ENCODE results near the gene RPAP3.

The RPAP3 gene

DNA sequence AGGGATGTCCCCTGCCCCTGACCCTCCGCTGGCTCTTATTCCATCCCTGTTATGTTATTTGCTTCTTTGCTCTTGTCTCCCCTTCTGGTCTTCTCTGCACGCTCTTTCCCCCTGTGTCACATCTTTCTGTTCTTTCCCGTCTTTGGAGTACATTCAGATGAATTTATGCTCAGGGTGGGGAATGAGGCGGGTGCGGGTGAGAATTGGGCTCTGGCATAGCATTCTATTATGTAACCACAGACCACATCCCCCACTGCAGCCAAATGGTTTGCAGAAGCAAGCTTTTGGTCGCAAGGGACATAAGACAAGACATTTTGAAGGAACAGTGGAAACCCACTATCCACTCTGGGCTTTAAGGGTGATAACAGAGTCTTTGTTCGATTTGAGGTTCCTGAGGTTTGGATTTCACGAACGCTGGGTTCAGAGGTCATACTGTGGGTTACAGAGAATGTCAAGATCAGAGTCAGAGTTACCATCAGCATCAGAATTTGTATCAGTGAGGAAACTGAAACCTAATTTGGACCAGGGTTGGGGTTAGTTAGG lies 15.7 kb upstream of the RPAP3 start:
- DNase-seq (ENCODE audit: extremely low read depth in 1 of 2, low read depth in 1 of 2): no peak

DNA sequence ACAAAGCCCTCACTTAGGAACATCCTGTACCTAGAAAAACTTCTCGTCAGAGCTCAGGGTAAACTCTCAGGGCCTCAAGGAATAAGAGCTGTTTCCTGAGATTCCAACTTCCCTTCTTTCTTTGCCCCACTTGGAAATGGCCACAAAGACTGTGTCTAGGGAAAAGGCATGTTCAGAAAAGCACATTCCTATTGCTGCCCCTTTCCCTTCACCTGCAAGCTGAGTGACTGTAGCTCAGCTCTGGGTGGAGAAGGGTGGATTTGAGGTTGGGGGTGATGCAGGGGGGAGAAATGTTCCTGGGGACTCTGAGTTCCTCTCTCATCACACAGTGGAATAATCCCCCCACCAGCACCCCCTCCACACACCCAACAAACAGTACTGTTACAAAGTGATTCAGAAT lies 12.7 kb upstream of the RPAP3 start:
- no peak for DNase-seq (ENCODE audit: extremely low read depth in 1 of 2, low read depth in 1 of 2)

DNA sequence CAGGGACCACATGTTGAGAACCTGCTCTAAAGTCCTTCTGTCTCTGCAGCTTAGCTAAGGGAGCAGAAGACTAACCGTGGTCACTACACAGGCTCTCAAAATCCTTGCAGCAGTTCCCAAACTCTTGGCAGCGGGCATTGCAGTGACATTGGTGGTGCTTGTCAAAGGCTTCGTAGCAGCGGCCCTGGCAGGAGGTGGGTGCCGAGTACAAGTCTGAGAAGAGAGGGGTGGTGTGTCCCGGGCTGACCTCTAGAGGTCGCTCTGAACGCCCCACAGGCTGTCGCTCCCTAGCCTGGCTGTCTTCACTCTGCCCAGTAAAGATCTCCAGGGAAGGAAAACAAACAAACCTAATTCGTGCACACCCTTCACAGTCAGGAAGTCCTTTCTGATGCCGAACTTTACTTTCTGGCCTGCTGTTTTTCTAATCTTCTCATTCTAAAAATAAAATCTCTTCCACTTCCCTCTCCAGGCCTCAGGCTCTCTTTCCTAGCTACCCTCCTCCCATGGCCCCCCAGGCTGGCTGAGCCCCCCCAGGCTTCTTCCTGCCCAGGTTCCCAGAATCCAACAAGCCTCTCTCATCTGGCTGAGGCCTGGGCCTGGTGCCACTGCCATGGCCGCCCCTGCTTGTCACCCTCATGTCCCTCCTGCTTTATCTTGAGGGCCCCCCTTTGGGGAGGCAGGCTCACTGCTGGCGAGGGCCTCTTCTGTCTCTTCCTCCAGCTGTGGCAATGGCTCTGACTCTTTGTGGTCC lies 11.8 kb upstream of the RPAP3 start:
- no peak for DNase-seq (ENCODE audit: extremely low read depth in 1 of 2, low read depth in 1 of 2)

DNA sequence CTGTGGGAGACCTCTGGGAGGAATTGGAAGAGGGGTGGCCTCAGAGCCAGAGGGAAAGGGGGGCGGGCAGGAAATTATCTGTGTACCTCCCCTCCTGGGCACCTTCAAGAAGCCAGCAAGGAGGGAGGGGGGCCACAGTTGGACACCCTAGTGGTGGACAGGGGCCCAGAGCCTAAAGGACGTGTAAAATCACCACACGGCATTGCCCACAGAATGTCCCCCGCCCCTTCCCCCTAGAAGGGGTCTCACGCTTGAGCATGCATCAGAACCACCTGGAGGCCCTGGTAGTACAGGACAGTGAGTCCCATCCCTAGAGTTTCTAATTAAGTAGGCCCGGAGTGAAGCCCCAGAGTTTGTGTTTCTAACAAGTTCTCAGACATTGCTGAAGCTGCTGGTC lies 11.2 kb upstream of the RPAP3 start:
- DNase-seq (ENCODE audit: extremely low read depth in 1 of 2, low read depth in 1 of 2): no peak

DNA sequence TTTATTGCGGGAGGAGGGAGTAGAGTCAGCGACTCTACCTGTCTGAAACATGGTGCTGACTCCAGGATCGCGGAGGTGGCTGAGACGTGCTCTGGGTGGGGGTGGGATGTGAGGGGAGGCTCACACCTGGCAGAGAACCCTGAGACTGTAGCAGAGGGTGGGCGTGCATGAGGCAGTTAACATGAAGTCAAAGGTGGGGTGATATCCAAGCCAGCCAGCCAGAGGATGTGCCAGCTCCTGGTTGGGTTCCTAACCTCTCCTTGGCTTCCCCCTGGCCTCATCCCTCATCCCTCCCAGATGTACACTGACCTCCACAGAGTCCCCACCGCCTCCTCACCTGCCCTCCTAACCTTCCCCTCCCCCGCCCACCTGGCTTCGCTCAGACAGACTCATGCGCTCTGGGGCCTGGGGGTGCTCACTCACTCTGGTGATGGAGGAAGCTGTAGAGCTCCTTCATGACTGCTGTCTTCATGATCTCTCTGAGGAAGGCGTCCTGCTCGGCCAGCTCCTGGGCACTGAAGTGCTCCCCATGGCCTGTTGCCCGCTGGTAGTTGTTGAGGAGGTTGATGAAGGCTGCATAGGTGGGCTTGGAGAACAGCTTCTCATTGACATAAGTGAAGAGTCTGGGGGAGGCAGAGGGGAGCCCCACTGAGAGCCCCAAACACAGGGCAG lies 10.2 kb upstream of the RPAP3 start:
- DNase-seq (ENCODE audit: extremely low read depth in 1 of 2, low read depth in 1 of 2): no peak

DNA sequence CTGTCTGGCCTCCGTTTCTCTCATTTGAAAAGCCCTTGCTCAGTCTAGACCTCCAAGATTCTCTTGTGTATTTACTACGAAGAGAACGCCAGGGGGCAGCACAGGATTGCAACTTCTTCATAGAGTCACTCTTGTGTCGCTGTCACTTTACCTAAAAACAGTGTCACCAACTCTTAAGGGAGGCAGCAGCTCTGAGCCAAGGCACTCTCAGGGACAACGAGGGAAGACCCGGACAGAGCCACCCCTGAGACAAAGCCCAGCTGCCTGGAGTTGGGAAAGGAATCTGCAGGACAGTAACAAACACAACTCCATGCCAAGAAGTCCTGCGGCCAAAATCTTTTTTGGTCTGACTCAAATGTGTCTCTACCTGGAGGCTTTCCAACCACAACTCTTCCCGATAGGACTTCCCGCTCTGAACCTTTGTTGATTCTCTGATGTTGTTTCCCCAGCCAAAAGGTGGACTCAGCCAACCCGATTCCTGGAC lies 9.6 kb upstream of the RPAP3 start:
- peak; percentile 65 to 69 for DNase-seq (ENCODE audit: extremely low read depth in 1 of 2, low read depth in 1 of 2)

DNA sequence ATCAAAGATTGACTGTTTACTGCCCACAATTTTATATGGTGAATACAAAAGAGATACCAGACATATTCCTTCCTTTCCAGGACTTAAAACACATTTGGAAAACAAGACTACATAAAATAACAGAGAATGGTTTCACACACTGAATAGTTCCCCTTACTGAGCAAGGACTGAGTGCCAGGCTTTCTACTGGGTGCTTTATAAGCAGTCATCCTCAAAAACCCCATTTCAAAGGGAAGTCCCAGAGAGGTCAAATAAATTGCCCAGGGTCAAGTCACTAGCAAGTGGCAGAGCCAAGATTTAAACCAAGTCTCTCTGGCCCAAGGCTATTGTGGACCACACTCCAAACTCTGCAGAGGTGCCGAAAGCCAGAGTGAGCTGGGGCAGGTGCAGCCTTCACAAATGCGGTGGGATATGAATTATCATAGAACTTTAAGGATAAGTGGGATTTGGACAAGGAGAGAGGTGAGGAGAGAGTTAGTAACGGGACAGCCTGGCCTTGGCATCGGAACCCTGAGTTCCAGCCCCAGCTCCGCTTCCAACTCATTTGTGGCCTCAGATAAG lies 9.1 kb upstream of the RPAP3 start:
- DNase-seq (ENCODE audit: extremely low read depth in 1 of 2, low read depth in 1 of 2): no peak

DNA sequence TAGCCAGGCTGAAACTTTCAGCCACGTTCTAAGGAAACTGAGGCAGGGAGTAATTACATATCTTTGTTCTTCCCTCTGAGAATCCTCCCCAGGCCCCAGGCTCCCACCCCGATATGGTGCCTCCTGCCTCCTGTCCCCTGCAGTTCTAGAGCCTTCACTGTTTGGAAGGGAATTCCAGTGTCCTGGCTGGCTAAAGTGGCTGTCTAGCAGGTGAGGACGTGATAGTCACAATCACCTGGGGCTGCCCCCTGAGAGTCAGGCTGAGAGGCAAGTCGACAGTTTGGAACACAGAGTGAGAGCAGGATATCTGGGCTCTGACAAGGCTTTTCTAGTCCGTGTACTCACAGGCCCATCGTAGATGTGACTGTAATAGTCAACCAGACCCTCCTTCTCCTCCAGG lies 6.3 kb upstream of the RPAP3 start:
- DNase-seq (ENCODE audit: extremely low read depth in 1 of 2, low read depth in 1 of 2): no peak

DNA sequence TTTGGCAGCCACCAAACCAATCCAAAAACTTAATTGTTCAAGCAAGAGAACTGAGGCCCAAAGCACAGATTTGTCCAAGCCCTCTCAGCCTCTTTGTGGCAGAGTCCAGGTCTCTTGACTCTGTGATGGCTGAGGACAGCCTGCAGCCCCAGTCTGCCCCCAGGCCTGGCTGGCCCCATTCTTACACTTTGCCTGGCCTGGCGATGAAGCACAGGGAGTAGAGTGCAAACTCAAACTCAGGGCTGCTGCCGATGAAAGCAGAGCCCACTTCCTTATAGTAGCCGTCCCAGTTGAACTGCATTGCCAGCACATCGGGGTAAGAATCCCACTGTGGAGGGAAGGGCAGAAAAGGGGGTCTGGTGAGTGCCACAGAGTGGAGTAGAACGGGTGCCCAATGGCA lies 5.6 kb upstream of the RPAP3 start:
- no peak for DNase-seq (ENCODE audit: extremely low read depth in 1 of 2, low read depth in 1 of 2)

DNA sequence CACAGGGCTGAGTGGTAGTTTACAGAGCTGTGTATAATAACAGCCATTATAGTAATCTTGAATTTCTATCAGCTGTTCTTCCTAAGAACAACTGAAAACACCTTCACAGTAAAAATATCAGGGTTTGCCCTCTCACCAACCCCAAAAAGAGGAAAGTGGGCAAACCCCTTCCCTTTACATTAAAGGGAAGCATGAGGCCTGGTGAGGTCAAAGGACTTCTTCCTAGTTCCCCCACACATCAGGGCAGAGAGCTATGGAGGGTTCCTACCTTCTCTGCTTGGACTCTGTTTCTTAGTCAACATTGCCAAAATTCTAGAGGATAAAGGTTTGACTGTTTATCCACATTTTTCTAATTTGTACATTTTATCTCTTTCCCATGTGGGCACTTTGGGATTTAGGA lies 4.4 kb upstream of the RPAP3 start:
- DNase-seq (ENCODE audit: extremely low read depth in 1 of 2, low read depth in 1 of 2): no peak

DNA sequence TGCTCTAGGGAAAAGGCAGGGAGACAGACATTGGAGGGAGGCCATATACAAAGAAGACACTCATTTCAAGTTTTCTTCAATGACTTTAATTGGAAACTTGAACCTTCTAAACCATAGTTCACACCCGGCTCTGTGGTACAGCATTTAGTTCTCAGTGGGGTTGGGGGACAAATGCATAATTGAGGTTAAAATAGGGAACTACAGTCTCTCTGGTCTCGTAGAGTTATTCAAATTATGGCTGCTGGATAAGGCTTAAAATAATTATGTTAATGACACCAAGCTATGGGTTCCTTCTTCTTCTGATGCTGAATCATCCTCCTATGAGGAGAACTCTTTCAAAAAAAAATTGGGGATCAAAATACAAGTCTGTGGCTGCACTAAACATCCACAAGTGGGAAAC lies 3.8 kb upstream of the RPAP3 start:
- no peak for DNase-seq (ENCODE audit: extremely low read depth in 1 of 2, low read depth in 1 of 2)

DNA sequence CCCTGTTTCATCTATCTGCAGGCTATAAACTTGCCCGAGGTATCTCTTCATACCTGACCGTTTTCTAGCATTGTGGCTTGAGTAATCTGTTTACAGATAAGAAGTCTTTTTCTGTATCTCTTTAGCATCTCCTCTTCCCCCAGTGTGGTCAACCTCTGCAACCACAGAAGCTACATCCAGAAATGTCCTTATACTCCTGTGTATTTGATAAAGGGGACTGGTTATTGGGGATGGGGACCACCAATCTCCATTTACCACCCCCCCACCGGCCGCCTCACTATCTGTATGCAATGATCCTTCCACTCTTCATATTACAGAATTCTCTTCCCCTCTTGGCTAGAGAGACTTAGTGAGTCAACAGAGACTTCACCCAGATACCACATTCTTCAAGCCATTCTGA lies 3.4 kb upstream of the RPAP3 start:
- no peak for DNase-seq (ENCODE audit: extremely low read depth in 1 of 2, low read depth in 1 of 2)

DNA sequence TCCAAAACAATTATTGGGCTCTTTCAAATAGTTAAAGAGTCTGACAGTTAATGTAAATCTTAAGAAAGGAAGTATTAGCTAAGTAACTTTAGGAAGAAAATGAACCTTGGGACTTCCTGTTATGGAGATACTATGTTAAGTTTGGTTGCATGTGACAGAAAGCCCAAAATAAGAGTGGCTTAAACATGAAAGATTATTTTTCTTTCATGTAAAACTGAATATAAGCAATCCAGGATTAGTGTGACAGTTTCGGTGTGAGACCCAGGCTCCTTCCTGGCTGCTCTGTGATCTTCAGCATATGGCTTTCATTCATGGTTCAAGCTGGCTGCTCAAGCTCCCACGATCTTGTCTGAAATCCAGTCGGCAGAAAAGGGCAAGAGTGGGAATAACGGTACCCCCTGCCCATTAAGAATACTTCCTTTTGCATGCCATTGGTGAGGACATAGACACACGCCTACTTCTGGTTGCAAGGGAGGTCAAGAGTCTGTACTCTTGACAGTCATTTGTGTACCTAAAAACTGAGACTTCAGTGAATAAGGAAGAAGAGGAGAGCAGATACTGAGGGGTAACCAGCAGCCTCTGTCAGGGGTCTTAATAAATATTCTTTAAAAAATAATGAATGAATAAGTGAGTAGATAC lies 2.2 kb upstream of the RPAP3 start:
- DNase-seq (ENCODE audit: extremely low read depth in 1 of 2, low read depth in 1 of 2): no peak

DNA sequence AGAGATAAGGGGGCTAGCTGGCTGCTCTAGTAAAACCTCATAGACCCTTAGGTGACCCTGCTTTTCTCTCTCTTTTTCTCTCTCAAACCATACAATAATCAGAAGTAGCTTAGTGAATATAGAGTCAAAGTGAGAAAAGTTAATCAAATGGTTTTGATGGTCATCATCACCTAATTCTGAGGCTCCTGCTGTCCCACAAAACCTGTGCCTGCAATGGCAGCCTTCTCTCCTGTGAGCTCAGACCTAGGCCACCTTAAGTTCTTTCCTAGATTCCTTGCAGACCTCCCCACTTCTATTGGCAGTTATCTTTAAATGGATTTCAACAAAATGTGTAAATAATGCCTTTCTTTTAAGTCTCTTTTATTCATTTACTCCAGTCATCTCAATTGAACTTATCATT lies 1.5 kb upstream of the RPAP3 start:
- DNase-seq (ENCODE audit: extremely low read depth in 1 of 2, low read depth in 1 of 2): no peak

DNA sequence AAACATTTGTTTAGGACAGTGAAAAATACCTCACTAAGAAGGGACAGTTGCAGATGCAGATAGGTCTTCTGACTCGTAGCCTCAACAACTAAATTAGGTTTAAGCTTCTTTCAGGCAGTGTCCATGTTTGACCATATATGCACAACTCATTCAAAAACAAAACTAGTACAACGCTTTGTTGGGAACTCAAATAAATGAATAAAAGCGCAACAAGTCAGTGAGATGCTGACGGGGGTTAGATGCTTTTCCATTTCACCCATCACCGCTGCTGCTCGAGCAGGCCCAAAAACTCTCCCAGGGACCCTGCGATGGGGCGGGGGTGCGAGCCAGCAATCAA lies 633 bp downstream of the RPAP3 start:
- DNase-seq (ENCODE audit: extremely low read depth in 1 of 2, low read depth in 1 of 2): no peak

DNA sequence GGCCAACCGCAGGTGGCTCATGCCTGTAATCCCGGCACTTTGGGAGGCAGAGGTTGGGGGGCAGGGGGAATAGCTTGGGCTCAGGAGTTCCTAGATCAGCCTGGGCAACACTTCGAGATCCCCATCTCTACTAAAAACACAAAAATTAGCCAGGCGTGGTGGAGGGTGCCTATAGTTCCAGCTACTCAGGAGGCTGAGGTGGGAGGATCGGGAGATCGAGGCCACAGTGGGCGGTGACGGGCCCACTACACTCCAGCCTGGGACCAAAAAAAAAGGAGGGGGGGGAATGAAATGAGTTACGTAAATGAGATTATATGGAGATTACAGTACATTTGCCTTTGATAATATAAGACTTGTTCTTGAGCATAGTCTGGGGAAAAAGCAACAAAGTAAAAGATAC lies 1.1 kb downstream of the RPAP3 start:
- no peak for DNase-seq (ENCODE audit: extremely low read depth in 1 of 2, low read depth in 1 of 2)

DNA sequence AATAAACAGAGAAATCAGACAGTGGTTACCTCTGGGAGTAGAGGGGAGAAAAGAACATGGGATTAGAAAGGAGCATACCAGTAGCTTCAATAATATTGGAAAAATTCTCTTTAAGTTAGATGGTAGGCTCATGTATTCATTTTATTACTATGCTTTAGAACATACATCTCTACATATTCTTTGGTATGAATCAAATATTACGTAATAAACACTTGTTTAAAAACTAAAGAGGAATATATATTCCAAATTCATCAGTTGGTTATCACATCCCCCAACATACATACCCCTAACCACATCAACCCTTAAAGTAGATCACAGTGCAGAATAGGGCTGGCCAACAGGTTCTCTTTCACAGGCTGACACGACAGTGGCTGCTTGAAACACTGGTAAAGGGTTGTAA lies 5.6 kb downstream of the RPAP3 start:
- no peak for DNase-seq (ENCODE audit: extremely low read depth in 1 of 2, low read depth in 1 of 2)

DNA sequence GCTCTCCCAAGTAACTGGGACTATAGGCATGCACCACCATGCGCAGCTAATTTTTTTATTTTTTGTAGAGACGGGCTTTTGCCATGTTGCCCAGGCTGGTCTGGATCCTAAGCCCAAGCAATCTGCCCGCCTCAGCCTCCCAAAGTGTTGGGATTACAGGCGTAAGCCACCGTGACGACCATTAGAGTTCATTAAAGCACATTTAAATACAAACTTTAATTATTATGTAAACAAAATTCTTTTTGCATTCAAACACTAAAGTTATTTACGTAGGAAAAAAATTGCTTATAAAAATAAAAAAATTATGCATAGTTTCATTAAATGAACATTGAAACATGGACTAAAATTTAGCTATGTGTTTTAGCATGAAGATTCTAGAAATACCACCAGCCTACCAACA lies 7.2 kb downstream of the RPAP3 start:
- no peak for DNase-seq (ENCODE audit: extremely low read depth in 1 of 2, low read depth in 1 of 2)

DNA sequence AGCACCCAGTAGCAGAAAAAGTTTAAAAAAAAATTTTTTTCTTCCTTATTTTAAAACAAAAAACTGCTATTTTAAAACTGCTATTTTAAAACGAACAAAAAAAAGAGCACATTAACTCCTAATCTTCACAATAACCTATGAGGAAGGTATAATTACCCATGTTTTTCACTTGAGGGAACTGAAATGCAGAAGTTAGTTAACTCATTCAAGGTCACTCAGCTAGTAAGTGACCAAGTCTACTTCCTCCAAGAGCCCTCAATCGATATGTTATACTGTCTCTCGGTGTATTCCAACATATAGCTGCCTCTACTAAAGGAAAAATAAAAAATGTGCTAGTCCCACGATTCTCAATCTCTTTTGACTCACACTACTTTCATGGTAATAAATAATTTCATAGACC lies 7.8 kb downstream of the RPAP3 start:
- DNase-seq (ENCODE audit: extremely low read depth in 1 of 2, low read depth in 1 of 2): no peak

DNA sequence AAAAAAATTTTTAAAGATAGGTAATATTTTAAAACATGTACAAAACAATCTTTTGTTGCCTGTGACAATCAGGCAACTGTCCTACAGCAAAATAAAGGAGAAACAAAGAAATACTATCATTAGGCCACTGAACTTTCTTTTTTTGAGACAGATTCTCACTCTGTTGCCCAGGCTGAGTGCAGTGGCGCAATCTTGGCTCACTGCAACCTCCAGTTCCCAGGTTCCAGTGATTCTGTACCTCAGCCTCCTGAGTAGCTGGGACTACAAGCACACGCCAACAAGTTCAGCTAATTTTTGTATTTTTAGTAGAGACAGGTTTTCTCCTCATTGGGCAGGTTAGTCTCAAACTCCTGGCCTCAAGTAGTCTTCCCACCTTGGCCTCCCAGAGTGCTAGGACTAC lies 16.6 kb downstream of the RPAP3 start:
- DNase-seq (ENCODE audit: extremely low read depth in 1 of 2, low read depth in 1 of 2): no peak

DNA sequence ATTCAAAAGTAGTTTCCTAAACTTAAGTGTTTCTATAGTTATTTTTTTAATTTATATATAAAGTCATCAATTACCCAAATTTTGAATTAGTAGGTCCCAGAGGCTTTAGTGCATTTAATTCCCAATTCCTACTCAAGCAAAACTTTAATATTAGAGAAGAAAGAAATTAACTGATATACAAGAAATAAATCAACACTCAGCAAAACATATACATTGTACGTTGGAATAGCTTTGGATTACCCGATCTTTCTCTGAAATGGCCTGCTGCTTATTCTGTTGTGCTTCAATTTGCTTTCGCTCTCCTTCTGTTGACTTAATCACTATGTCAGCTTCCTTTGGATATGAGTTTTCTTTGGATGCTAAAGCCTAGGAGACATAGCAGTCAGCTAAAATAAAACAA lies 18.2 kb downstream of the RPAP3 start:
- no peak for DNase-seq (ENCODE audit: extremely low read depth in 1 of 2, low read depth in 1 of 2)

All from activated CD8-positive, alpha-beta memory T cell treated with anti-CD3 and anti-CD28 coated beads for 1 hour (primary cell).